Activated CD4-positive, alpha-beta T cell treated with anti-CD3 and anti-CD28 coated beads, Interleukin-2, amount 10 ng/mL, durations not matched to agents 7 days and 5 days (primary cell): ENCODE data around the gene SLIT1. TPM values are rescaled to one million over a fixed set of nuclear protein-coding genes. Genes with fewer than 3 reads are reported as not detected.

Source experiments
- CTCF ChIA-PET: fragments of 350-600 bp; sonication (Branson Sonifier 250); formaldehyde crosslinking; loops from one replicate; lab custom pipeline; 2021; ENCODE audit warnings: antibody characterized with exemption; lab: Charles Lee
- POLR2A ChIA-PET: fragments of 350-600 bp; sonication (Branson Sonifier 250); formaldehyde crosslinking; loops from one replicate; lab custom pipeline; 2021; ENCODE audit warnings: antibody characterized with exemption; lab: Charles Lee
- DNase-seq: peaks from one replicate; pipeline ENCODE4 v3.0.0-alpha.2; 2020
- H3K27ac Mint-ChIP-seq: one replicate; pipeline ENCODE4 v1.8.0; 2021; ENCODE audit warnings: mild to moderate bottlenecking, moderate library complexity, mixed read lengths
- H3K27me3 Mint-ChIP-seq: one replicate; pipeline ENCODE4 v1.8.0; 2021; ENCODE audit warnings: mixed read lengths
- H3K36me3 Mint-ChIP-seq: one replicate; pipeline ENCODE4 v1.8.0; 2021; ENCODE audit warnings: low read depth, mixed read lengths
- H3K4me1 Mint-ChIP-seq: one replicate; pipeline ENCODE4 v1.8.0; 2021; ENCODE audit warnings: mixed read lengths
- H3K4me3 Mint-ChIP-seq: one replicate; pipeline ENCODE4 v1.8.0; 2021; ENCODE audit warnings: mild to moderate bottlenecking, moderate library complexity, mixed read lengths
- H3K9me3 Mint-ChIP-seq: one replicate; pipeline ENCODE4 v1.8.0; 2021; ENCODE audit warnings: mixed read lengths
- total RNA-seq, 2 experiments: library from RNA; stranded (reverse); gene quantifications; one replicate each; pipeline ENCODE4 v1.2.3, GENCODE V29; 2021

SLIT1 gene
- total RNA-seq, 2 experiments from 2014 or later: 1.2 to 1.6 TPM

DNA sequence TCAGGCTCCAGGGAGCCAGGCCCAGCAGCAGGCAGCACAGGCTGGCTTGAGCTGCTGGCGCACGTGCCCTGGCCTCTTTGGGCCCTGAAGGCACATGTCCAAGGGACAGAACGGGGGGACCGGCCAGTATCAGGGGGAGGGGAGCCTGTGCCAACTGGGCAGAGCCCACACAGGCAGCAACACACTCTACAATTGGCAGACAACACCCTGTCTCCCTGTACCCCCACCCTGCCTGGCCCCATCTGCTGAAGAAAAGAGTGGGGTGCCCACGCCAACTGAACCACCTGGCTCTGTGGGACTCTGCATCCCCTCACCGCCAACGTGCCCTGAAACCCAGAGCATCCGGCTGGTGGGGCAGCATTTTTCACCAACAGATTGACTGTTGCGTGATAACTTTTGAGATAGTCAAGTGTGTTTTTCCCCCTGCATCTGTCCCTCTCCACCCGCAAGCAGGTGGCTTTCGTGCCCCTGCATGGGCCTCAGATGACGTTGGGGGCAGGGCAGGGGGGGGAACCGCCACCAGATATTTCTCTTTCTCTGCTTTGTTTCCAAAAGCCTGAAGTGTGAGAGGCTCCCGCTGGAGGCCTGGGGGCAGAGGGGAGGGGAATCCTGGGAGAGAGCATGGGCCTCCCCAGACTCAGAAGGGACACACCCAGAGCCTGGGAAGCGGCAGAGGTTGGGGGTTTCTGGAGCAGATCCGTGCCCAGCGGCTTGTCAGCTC, 21.8 kb downstream of the SLIT1 start:
- H3K9me3 Mint-ChIP-seq: no peaks in the 10 kb centered on the region
- H3K27me3 Mint-ChIP-seq: peaks cover 4% of the 10 kb centered on the region
- POLR2A ChIA-PET: no interaction called here

DNA sequence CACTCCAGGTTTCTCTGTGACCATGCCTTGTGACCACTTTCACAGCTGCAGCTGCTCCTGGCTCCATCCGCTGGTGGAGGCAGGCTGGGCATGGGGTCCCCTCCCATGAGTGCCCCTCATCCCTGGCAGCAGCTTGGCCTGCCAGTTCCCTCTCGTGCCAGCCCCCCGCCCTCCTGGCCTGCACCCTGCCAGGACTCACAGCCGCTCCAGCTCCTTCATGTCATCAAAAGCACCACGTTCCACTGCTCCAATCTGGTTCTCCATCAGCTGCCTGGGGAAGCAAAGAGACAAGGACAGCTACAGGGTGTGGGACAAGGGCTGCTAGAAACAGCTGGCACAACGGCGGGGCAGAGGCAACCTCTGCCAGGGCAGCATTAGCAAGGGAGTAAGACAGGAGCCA, 22.6 kb downstream of the SLIT1 start:
- Mint-ChIP-seq H3K36me3 (no peaks in the 10 kb centered on the region), H3K27me3 (no peaks in the 10 kb centered on the region), H3K4me3 (no peak overlapping the region), H3K27ac (no peak overlapping the region), H3K4me1 (no peaks in the 10 kb centered on the region), H3K9me3 (no peaks in the 10 kb centered on the region)
- POLR2A ChIA-PET: no interaction called here
- CTCF ChIA-PET: no interaction called here
- no peak for DNase-seq

More for the DNA sequence above, 21.8 kb downstream of the SLIT1 start:
- no peaks in the 10 kb centered on the region for H3K4me1 Mint-ChIP-seq
- H3K4me3 Mint-ChIP-seq: no peak overlapping the region
- no peak for DNase-seq
- H3K36me3 Mint-ChIP-seq: no peaks in the 10 kb centered on the region
- no peak overlapping the region for H3K27ac Mint-ChIP-seq
- CTCF ChIA-PET: interaction anchor here (0.6 to 1.2 kb wide), 2 partner anchors 16 to 27 kb away, joined by 3 to 4 read pairs; no protein-coding TSS in a partner anchor

DNA sequence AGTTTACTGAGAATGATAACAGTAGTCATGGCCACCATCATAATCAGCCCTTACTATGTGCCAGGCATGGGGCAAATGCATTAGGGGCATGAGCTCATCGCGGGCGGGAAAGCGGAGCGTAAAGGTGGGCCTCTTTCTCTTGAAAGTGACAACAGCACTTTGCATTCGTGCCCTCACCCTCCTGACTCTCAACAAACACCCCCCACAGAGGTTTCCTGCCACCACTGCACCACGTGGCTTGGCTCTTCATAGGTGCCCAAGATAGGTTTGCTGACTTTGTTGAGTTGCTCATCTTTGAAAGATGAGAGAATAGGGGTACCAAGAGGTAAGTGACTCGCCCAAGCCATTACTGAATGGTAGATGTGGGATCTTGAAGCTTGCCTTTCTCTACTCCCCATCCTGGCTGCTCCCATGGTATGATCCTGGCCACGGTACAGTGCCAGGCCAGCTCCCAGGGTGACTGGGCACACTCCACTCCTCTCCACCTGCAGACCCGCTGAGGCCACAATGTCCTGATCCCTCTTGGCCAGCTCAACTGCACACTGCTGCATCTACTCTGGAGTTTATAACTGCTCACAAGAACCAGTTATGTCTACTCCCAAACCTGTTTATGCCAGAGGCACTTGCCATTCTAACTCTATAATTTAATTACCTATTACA, 26.0 kb downstream of the SLIT1 start:
- no peaks in the 10 kb centered on the region for H3K4me1 Mint-ChIP-seq
- ChIA-PET CTCF (interaction anchor here (1.3 kb wide), 1 partner anchor 43 kb away, joined by 3 read pairs; no protein-coding TSS in a partner anchor), POLR2A (no interaction called here)
- no peak for DNase-seq
- H3K9me3 Mint-ChIP-seq: no peaks in the 10 kb centered on the region
- H3K27ac Mint-ChIP-seq: no peak overlapping the region
- no peak overlapping the region for H3K4me3 Mint-ChIP-seq
- H3K27me3 Mint-ChIP-seq: no peaks in the 10 kb centered on the region
- H3K36me3 Mint-ChIP-seq: no peaks in the 10 kb centered on the region

DNA sequence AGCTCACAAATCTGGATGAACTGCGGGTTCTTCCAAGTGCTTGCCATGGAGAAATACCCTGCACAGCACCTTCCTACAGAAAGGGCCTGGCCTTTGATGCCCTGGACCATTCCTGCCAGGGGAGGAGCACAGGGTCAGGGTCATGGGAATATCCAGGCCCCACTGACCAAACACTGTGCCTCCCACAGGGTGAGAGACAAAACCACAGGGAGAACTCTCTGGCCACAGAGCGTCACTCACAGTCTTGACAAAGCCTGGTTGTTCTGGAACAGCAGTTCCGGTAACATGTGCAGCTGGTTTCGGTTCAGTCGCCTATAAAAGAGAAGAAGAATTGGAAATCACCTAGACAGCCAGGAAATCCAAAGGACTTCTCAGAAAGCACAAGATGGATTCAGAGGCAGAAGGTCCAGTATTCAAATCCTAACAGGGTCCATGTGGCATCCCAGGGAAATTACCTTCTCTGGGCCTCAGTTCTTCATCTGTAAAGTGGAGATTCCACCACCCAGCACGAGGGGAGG, 28.1 kb downstream of the SLIT1 start:
- Mint-ChIP-seq H3K36me3 (no peaks in the 10 kb centered on the region), H3K27ac (no peak overlapping the region), H3K4me1 (no peaks in the 10 kb centered on the region), H3K4me3 (no peak overlapping the region), H3K27me3 (no peaks in the 10 kb centered on the region), H3K9me3 (no peaks in the 10 kb centered on the region)
- POLR2A ChIA-PET: no interaction called here
- no peak for DNase-seq
- CTCF ChIA-PET: no interaction called here

DNA sequence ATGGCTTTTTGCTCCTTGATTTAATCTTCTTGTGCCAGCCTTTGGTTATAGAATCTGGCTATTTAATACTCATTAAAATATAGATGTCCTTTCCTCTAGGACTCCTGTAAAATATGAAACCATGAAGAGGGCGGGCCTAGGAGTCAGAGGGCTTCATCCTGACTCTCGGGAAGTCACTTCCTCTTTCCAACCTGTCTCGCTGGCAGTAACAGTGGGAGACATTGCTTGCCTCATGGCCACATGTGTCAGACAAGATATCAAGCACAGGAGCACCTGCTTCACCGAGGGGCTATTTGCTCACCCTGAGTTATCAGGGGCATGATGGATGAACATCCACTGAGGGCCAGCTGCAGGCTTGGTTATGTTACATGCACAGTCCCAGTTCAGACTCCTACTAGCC, 31.0 kb downstream of the SLIT1 start:
- no peak overlapping the region for H3K4me3 Mint-ChIP-seq
- CTCF ChIA-PET: interaction anchor here (0.6 to 1.2 kb wide), 4 partner anchors 42 to 413 kb away, joined by 3 read pairs; no protein-coding TSS in a partner anchor

DNA sequence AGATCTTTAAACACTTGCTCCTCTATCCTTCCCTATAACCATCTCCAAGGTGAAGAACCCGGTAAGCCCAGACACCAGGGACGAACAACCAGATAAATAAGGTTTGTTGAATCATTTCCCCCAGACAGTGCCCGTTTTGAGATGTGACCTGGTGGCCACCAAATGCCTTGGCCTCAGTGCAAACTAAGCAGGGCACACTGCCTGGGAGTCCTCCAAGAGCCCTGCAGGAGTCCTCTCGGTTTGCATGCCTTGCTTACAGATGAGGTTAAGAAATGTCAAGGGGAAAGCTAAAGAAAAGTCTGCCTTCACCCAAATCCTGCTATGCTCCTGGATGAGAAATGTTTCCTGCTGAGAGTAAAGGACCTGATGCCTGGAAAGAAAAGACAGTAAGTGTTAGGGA, 31.6 kb downstream of the SLIT1 start:
- POLR2A ChIA-PET: no interaction called here
- no peak overlapping the region for H3K27ac Mint-ChIP-seq
- no peaks in the 10 kb centered on the region for H3K4me1 Mint-ChIP-seq
- DNase-seq: no peak
- H3K9me3 Mint-ChIP-seq: no peaks in the 10 kb centered on the region
- no peak overlapping the region for H3K4me3 Mint-ChIP-seq
- no peaks in the 10 kb centered on the region for H3K36me3 Mint-ChIP-seq
- no peaks in the 10 kb centered on the region for H3K27me3 Mint-ChIP-seq
- CTCF ChIA-PET: interaction anchor here (0.6 kb wide), 2 partner anchors 58 to 82 kb away, joined by 3 read pairs; no protein-coding TSS in a partner anchor

More for the DNA sequence above, 31.0 kb downstream of the SLIT1 start:
- Mint-ChIP-seq H3K27me3 (no peaks in the 10 kb centered on the region), H3K36me3 (no peaks in the 10 kb centered on the region), H3K4me1 (no peaks in the 10 kb centered on the region), H3K27ac (no peak overlapping the region), H3K9me3 (no peaks in the 10 kb centered on the region)
- no peak for DNase-seq
- POLR2A ChIA-PET: no interaction called here

DNA sequence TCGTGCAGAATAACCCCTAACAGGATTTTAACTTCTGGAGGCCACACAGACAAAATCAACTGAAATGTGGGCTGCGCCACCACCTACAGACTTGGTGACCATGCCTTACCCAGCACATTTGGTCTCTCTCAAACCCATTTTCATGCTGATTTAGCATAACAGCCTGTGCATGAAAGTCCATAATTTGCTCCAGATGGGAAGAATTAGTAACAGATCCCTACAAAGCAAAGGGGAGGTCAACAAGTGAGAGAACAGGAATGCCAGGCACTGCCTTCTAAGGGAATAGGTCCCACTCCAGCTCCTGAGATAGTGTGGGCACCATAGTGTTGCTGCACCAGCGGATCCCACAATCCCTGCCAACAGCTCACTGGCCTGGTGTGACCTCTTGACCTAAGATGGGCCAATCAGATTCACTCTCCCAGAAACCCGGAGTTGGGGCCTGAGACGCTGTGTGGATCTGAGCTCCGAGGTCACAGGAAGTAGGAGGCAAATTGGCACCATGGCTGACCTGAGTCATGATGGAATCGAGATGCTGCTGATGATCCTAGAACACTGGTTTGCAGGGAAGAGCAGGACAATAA, 32.4 kb downstream of the SLIT1 start:
- H3K9me3 Mint-ChIP-seq: no peaks in the 10 kb centered on the region
- H3K4me1 Mint-ChIP-seq: no peaks in the 10 kb centered on the region
- CTCF ChIA-PET: no interaction called here
- H3K27ac Mint-ChIP-seq: no peak overlapping the region
- no peaks in the 10 kb centered on the region for H3K36me3 Mint-ChIP-seq
- H3K27me3 Mint-ChIP-seq: no peaks in the 10 kb centered on the region
- POLR2A ChIA-PET: no interaction called here
- no peak overlapping the region for H3K4me3 Mint-ChIP-seq
- DNase-seq: no peak

DNA sequence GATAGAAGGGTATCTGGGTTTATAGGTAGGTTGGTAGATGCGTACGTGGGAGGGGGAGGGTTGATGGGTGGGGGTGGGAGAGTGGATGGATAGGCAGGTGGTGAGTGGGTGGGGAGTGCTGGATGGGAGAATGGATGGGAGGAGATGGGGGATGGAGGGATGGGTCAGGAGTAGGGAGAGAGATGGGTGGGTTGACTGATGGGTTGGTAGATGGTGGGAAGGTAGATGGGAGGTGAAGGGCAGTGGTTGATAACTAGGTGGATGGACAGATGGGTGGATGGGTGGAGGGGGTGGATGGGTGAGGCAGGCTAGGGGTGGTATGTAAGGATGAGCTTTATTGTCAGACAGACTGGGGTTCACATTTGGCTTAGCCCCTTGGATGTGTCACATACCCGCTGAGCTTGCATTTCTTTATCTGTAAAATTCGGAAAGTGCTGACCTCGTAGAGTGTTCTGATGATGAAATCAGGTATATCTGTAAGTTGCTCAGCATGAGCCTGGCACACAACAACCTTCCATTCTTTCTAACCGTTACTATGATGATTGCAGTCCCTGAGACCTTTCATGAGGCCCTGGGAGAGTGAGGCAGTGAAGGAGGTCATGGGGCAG, 34.3 kb downstream of the SLIT1 start:
- Mint-ChIP-seq H3K36me3 (no peaks in the 10 kb centered on the region), H3K4me3 (no peak overlapping the region), H3K9me3 (no peaks in the 10 kb centered on the region), H3K27ac (no peak overlapping the region), H3K4me1 (no peaks in the 10 kb centered on the region), H3K27me3 (peaks cover 5% of the 10 kb centered on the region)
- ChIA-PET CTCF (no interaction called here), POLR2A (no interaction called here)
- no peak for DNase-seq

DNA sequence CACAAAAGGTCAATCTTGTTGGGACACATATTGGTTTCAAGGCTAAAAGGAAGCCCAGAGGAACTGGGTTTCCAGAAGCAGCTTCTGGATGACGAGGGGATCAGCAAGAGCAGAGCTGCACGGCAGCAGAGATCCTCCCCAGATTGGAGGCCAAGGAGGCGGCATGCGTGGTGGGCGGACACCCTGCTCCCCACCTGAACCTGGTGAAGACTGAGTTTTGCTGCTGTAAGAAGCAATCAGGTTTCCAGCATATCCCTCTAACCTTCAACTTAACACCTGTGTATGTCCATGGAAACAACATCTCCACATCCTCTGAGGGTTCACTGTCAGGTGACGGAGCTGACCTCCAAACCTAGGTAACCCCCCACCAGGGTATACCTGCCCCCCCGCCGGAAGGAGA, 35.1 kb downstream of the SLIT1 start:
- Mint-ChIP-seq H3K27me3 (peaks cover 5% of the 10 kb centered on the region), H3K36me3 (no peaks in the 10 kb centered on the region), H3K9me3 (no peaks in the 10 kb centered on the region), H3K27ac (no peak overlapping the region), H3K4me1 (no peaks in the 10 kb centered on the region), H3K4me3 (no peak overlapping the region)
- POLR2A ChIA-PET: no interaction called here
- DNase-seq: no peak
- CTCF ChIA-PET: no interaction called here

DNA sequence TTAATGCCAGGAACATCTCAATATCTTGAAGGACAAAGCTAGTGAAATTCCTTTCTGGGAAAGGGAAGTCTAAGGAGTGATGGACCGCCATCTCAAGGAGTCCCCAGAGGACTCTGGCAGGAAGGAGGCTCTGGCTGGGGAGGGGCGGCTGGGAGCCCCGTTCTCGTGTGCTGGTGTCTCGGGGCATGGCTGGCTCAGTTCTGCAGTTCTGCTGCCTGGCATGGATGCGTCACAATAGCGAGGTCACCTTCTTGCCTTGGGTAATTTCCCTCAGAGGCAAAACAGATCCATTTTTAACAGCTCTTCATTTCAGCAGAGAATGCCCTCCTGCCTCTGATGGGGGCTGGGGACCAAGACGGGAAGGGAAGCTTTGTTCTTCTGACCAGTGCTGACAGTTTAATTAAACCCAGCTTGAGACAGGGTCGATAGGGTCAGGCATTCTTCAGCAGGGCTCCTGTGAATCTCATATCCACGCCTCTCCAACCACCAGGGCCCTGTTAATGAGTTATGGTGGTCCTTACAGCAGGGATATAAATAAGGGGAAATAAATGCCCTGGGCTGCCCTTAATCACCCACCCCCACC, 35.7 kb downstream of the SLIT1 start:
- ChIA-PET CTCF (interaction anchor here (0.9 kb wide), 2 partner anchors 13 to 23 kb away, joined by 3 to 4 read pairs; no protein-coding TSS in a partner anchor), POLR2A (no interaction called here)
- H3K27ac Mint-ChIP-seq: no peak overlapping the region
- H3K9me3 Mint-ChIP-seq: no peaks in the 10 kb centered on the region
- no peaks in the 10 kb centered on the region for H3K4me1 Mint-ChIP-seq
- no peak for DNase-seq
- no peaks in the 10 kb centered on the region for H3K36me3 Mint-ChIP-seq
- no peak overlapping the region for H3K4me3 Mint-ChIP-seq
- peaks cover 5% of the 10 kb centered on the region for H3K27me3 Mint-ChIP-seq

DNA sequence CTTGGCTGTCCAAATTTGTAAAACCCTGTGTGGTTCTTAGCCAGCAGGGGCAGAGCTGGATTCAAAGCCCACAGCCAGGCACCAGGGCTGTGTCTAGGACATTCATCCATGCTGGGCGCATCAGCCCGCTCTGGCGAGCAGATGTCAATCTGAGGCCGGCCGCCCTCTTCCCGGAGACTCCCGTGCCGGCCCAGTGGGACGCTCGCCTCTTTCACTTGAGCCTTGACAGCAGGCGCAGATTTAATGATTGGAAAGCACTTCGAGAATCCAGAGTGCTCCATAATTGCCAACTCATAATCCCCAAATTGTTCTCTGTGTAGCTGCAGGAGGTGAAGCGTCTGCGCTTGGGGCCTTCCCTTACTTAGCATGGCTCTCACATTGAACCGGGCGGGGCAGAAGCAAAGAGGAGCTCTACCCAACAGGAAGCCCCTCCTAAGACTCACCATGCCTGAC, 36.7 kb downstream of the SLIT1 start:
- ChIA-PET POLR2A (no interaction called here), CTCF (interaction anchor here (0.9 kb wide), 1 partner anchor 24 kb away, joined by 4 read pairs; no protein-coding TSS in a partner anchor)
- H3K4me3 Mint-ChIP-seq: no peak overlapping the region
- peaks cover 5% of the 10 kb centered on the region for H3K27me3 Mint-ChIP-seq
- no peaks in the 10 kb centered on the region for H3K36me3 Mint-ChIP-seq
- H3K9me3 Mint-ChIP-seq: no peaks in the 10 kb centered on the region
- no peaks in the 10 kb centered on the region for H3K4me1 Mint-ChIP-seq
- no peak overlapping the region for H3K27ac Mint-ChIP-seq
- no peak for DNase-seq

DNA sequence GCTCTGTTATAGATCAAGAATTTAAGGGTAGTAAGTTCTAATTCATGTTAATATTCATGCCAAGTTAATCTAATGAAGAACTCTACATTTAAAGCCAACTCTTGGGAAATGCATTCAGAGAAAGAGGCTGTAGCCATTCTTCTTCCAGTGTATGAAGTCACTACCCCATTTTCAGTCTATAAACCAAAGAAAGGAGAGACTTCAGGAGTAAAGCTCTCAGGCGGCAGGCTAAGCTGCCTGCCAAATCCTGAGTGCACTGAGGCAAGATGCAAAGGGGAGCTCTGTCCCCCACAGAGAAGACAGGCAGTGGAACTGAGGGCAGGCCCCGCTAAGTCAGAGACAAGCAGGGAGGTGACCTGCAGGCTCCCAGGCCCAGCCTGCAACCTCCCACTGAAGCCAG, 41.5 kb downstream of the SLIT1 start:
- Mint-ChIP-seq H3K9me3 (no peaks in the 10 kb centered on the region), H3K4me1 (no peaks in the 10 kb centered on the region), H3K27me3 (peaks cover 12% of the 10 kb centered on the region), H3K36me3 (no peaks in the 10 kb centered on the region), H3K4me3 (no peak overlapping the region), H3K27ac (no peak overlapping the region)
- no peak for DNase-seq
- ChIA-PET CTCF (interaction anchor here (1.6 kb wide), 1 partner anchor 30 kb away, joined by 3 read pairs; no protein-coding TSS in a partner anchor), POLR2A (no interaction called here)
